K562 (cell line): ENCODE data around the gene DACT3. TPM values are rescaled to one million over a fixed set of nuclear protein-coding genes. Genes with fewer than 3 reads are reported as not detected.

ENCODE experiments used
- ATAC-seq: fragments of 200-7000 bp; cut with Tn5 transposase; 3 replicates; pipeline ENCODE4 v1.9.1; 2020; ENCODE audit warnings: moderate library complexity
- BruUV-seq: library from RNA; stranded (reverse); fragments of 400-500 nt; replicated peaks from 2 replicates; lab custom pipeline; 2021; lab: Mats Ljungman, UMichigan
- CTCF ChIA-PET: fragments of 300-600 bp; formaldehyde crosslinking; extraction: SDS; loops from one replicate; lab custom pipeline; 2021; ENCODE audit warnings: low intra/inter-chr PET ratio; lab: Yijun Ruan, JAX
- POLR2A ChIA-PET: fragments of 300-600, 350-650 bp; sonication (Branson Sonifier 250); formaldehyde crosslinking; extraction: SDS; loops from one replicate; lab custom pipeline; 2021; ENCODE audit warnings: antibody characterized with exemption, inconsistent platforms; lab: Yijun Ruan, JAX
- DNase-seq, 4 experiments: peaks; one replicate each; pipeline versions ENCODE4 v3.0.0 to v3.0.0-alpha.2; 2011 to 2018; ENCODE audit warnings: low spot score in 3 of 4, mixed read lengths in 3 of 4; ENCODE audit errors: extremely low read depth in 1 of 4
- FAIRE-seq: peaks from 2 replicates; lab custom pipeline; 2011; peaks lifted over from hg19 to GRCh38; lab: Jason Lieb, UNC
- H2AFZ ChIP-seq: 2 replicates; pipeline ENCODE4 v1.6.0; 2011; ENCODE audit warnings: low read depth, low read length, control low read depth, inconsistent platforms
- H3K27ac ChIP-seq: fragments of 200-600 bp; 3 replicates; pipeline ENCODE4 v1.8.0; 2011; ENCODE audit warnings: low read depth, mild to moderate bottlenecking, control low read depth, inconsistent platforms, low read length, moderate library complexity, mixed read lengths; ENCODE audit errors: extremely low read depth
- H3K27me3 ChIP-seq, 2 experiments: fragments of 300-600 bp in 1 of 2; 2 replicates in 1 of 2; 3 replicates in 1 of 2; pipeline versions ENCODE4 v1.6.0 to v1.8.0; 2011; ENCODE audit warnings: inconsistent platforms in 2 of 2, low read length in 2 of 2, mild to moderate bottlenecking in 1 of 2, mixed read lengths in 1 of 2, moderate library complexity in 1 of 2; ENCODE audit not compliant: control insufficient read depth in 2 of 2, insufficient read depth in 2 of 2
- H3K36me3 ChIP-seq: fragments of 300-600 bp; 3 replicates; pipeline ENCODE4 v1.8.0; 2011; ENCODE audit warnings: mild to moderate bottlenecking, low read length, inconsistent platforms; ENCODE audit not compliant: control insufficient read depth, insufficient read depth
- H3K4me1 ChIP-seq, 2 experiments: fragments of 200-600 bp in 1 of 2; replicated peaks in 1 of 2; 2 replicates in 1 of 2; 3 replicates in 1 of 2; pipeline versions ENCODE4 v1.5.1 to v1.8.0; 2011; ENCODE audit warnings: inconsistent platforms in 2 of 2, low read length in 2 of 2, mild to moderate bottlenecking in 1 of 2, mixed read lengths in 1 of 2, moderate library complexity in 1 of 2; ENCODE audit not compliant: control insufficient read depth in 2 of 2, insufficient read depth in 2 of 2
- H3K4me2 ChIP-seq: 2 replicates; pipeline ENCODE4 v1.6.1; 2011; ENCODE audit warnings: low read length, control low read depth, inconsistent platforms, mixed read lengths; ENCODE audit not compliant: insufficient read depth
- H3K4me3 ChIP-seq: fragments of 200-600 bp; sonication (generic), shearing (Covaris generic); 2 replicates; pipeline ENCODE4 v1.5.1; 2016; ENCODE audit warnings: control low read depth, inconsistent platforms
- H3K79me2 ChIP-seq: fragments of 200-600 bp; 3 replicates; pipeline ENCODE4 v1.8.0; 2011; ENCODE audit warnings: low read length, inconsistent platforms; ENCODE audit not compliant: control insufficient read depth, insufficient read depth
- H3K9ac ChIP-seq, 2 experiments: 2 replicates each; pipeline versions ENCODE4 v1.6.0 to v1.6.1; 2011; ENCODE audit warnings: low read depth in 2 of 2, low read length in 2 of 2, control low read depth in 1 of 2, inconsistent platforms in 1 of 2, mild to moderate bottlenecking in 1 of 2, mixed read lengths in 1 of 2; ENCODE audit not compliant: insufficient read depth in 1 of 2
- H3K9me1 ChIP-seq: one replicate; pipeline ENCODE4 v1.6.0; 2011; ENCODE audit warnings: inconsistent platforms, mild to moderate bottlenecking, low read length, moderate library complexity; ENCODE audit not compliant: control insufficient read depth, insufficient read depth
- H3K9me3 ChIP-seq: replicated peaks from 2 replicates; pipeline ENCODE4 v1.5.1; 2011; ENCODE audit warnings: low read depth, low read length, inconsistent platforms; ENCODE audit not compliant: control insufficient read depth, insufficient read depth
- H4K20me1 ChIP-seq: replicated peaks from 2 replicates; pipeline ENCODE4 v1.6.1; 2011; ENCODE audit warnings: low read length, inconsistent platforms, mixed read lengths; ENCODE audit not compliant: control insufficient read depth, insufficient read depth
- CBFB ChIP-seq: sonication (generic); formaldehyde crosslinking; IDR thresholded peaks from 2 replicates; pipeline ENCODE4 v1.4.0; 2020; ENCODE audit warnings: mild to moderate bottlenecking, missing genetic modification reagents
- FIP1L1 ChIP-seq: fragments of 200-400 bp; formaldehyde crosslinking; IDR thresholded peaks from 2 replicates; pipeline ENCODE4 v1.6.1; 2018; ENCODE audit warnings: mild to moderate bottlenecking, low read depth, low read length; ENCODE audit not compliant: poor library complexity, severe bottlenecking
- KAT2B ChIP-seq: IDR thresholded peaks from one replicate; pipeline ENCODE4 v1.6.1; 2012; ENCODE audit warnings: low read depth, mild to moderate bottlenecking, control low read depth, inconsistent platforms, low read length, moderate library complexity
- MAZ ChIP-seq, 2 experiments: fragments of 450-650 bp in 1 of 2; sonication (generic) in 1 of 2; formaldehyde crosslinking; IDR thresholded peaks in 1 of 2; conservative IDR thresholded peaks in 1 of 2; 2 replicates each; pipeline versions ENCODE4 v1.4.0 to v1.5.0; 2020; ENCODE audit warnings: mild to moderate bottlenecking in 1 of 2, missing genetic modification reagents in 1 of 2
- NFATC3 ChIP-seq: fragments of 450-650 bp; IDR thresholded peaks from 2 replicates; pipeline ENCODE4 v1.6.1; 2017; ENCODE audit warnings: mild to moderate bottlenecking
- SPI1 ChIP-seq: IDR thresholded peaks from 2 replicates; pipeline ENCODE4 v1.6.1; 2011; ENCODE audit warnings: low read depth, low read length, control low read depth, borderline replicate concordance
- STAG1 ChIP-seq: sonication (generic); formaldehyde crosslinking; IDR thresholded peaks from 2 replicates; pipeline ENCODE4 v1.5.0; 2020; ENCODE audit warnings: missing genetic modification reagents, borderline replicate concordance
- TCFL5 ChIP-seq: fragments of 250-450 bp; sonication (Bioruptor Pico); conservative IDR thresholded peaks from 2 replicates; pipeline ENCODE4 v1.6.1; 2021; ENCODE audit warnings: mild to moderate bottlenecking, moderate library complexity, matching md5 sums
- THRAP3 ChIP-seq: fragments of 450-650 bp; IDR thresholded peaks from 2 replicates; pipeline ENCODE4 v1.6.1; 2016; ENCODE audit warnings: mild to moderate bottlenecking, inconsistent platforms, borderline replicate concordance
- ZBED1 ChIP-seq: IDR thresholded peaks from 2 replicates; pipeline ENCODE4 v1.6.1; 2014
- WGBS: fragments of 100-300 bp; shearing (Covaris generic); methylation state at CpG from one replicate; pipeline ENCODE4 v1.1.6; 2016; ENCODE audit warnings: low coverage, mixed read lengths; ENCODE audit not compliant: insufficient coverage; ENCODE audit errors: missing lambda C conversion rate; 5-methylcytosine and 5-hydroxymethylcytosine counted together
- in situ Hi-C: fragments of 300-500 bp; cut with MboI; formaldehyde crosslinking; loops from 4 replicates; pipeline ENCODE4 v1.15.0; 2018; ENCODE audit warnings: inconsistent platforms, mixed read lengths
- intact Hi-C: fragments of 100-400 bp; cut with micrococcal nuclease; formaldehyde crosslinking; loops from 2 replicates; pipeline ENCODE4 v1.14.2; 2022
- polyA plus RNA-seq, 8 experiments: library from polyadenylated mRNA; depleted of rRNA in 4 of 8; stranded (reverse) in 5 of 8; unstranded in 3 of 8; fragments of >200 nt; fragmentation: Nextera tagmentation in 2 of 8; fragmentation: Illumina TruSeq in 1 of 8; extraction: Ambion mirVana in 2 of 8; extraction: Trizol in 1 of 8; gene quantifications; 2 replicates each; pipeline versions ENCODE4 v1.2.1 to v1.2.3, GENCODE V29; 2011 to 2014; ENCODE audit warnings: inconsistent platforms in 1 of 8, missing spikeins in 1 of 8
- total RNA-seq, 7 experiments: library from RNA; depleted of rRNA in 6 of 7; stranded (reverse); fragments of >200 nt in 6 of 7; fragmentation: Illumina TruSeq in 2 of 7; extraction: Trizol in 2 of 7; gene quantifications; 2 replicates each; pipeline versions ENCODE4 v1.2.1 to v1.2.3, GENCODE V29; 2011 to 2021; ENCODE audit warnings: low replicate concordance in 1 of 7
- TF ChIP-seq, protein P1 (sequence below): fragments of 450-650 bp; IDR thresholded peaks from 2 replicates; pipeline ENCODE4 v1.6.1; 2016; ENCODE audit warnings: low read depth

Gene DACT3
- total and polyA plus RNA-seq, 9 of the 15 experiments (the other 6 are each of a cell fraction or from before 2014, with no cell fraction given), result 0.67 to 6.5 (median 3.5) TPM

DNA sequence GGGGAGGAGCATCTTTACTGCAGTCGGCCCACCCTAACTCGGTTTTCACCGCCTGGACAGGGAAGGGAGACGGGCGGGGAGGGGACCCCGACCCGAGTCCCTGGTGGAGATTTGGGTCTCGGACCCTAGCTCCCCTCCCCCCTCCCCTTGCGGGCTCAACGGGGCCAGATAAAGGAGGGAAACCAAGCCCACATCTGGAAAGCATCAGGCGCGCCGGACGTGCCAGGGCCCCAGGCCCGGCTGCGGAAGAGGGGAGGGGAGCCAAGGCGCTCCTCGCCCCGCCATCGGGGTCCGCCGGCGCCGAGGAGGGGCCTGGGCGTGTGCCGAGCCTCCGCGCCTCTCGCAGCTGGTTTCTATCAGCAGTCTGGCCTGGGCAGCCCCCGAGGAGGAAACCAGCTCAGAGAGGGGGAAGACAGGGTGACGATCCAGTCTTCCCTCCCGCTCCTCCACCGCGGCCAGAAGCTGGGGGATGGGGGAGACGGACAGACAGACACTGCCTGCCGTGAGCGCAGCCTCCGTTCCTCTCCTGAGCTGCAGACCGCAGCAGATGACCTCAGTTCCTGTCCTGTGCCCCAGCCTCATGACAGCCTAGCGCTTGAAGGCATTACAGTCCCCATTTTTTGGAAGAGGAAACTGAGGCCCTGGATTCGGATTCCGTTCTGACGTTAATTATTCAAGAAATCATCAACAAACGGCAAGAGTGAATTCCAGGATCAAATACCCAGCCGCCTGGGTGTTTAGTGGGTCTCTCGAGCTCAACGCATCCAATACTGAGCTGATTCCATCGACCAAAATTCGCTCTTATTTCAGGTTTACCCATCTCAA, 21.4 kb downstream of the DACT3 start (continued):
- peak; percentile 23 to 64; a peak in 3 of 4 replicates for TF ChIP-seq MAZ (CRISPR knock-in tag; conservative IDR thresholded peaks at IDR 0.05 in 1 of 2, IDR thresholded peaks at IDR 0.05 in 1 of 2)
- 0 out of 2 replicates have a peak, but pooled peaks have one; percentile 37 for TF ChIP-seq CBFB (CRISPR knock-in tag)
- no peak for TF ChIP-seq THRAP3
- TF ChIP-seq FIP1L1, result peak; percentile 53
- TF ChIP-seq SPI1, result 0 out of 2 replicates have a peak, but pooled peaks have one; percentile 24
- no peak for TF ChIP-seq NFATC3

DNA sequence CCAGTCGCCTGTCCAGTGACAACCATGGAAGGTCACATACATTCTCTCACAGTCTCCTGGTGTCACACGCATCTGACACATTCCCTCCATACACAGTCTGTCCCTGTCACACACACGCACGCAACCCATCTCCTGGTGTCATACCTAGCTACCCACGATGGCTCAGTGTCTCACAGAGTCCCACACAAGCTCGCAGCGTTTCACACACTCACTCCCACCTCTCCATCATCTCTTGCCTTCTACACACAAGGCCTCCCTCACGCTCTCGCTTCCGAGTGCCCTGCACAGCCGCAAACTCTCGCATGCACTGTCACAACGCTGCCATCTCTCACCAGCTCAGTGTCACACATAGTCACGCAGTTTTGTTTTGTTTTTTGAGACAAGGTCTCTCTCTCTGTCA, 23.8 kb downstream of the DACT3 start:
- WGBS, result 84% methylated on average over 14 of the region's 14 CpGs
- CTCF ChIA-PET, result interaction anchor here (0.6 kb wide), 1 partner anchor 590 kb away, joined by 3 read pairs; no protein-coding TSS in a partner anchor
- POLR2A ChIA-PET, result interaction anchor here (0.6 kb wide), 1 partner anchor 144 kb away, joined by 3 read pairs; no protein-coding TSS in a partner anchor
- no peak for TF ChIP-seq STAG1 (CRISPR knock-in tag)
- TF ChIP-seq, protein P1, sequence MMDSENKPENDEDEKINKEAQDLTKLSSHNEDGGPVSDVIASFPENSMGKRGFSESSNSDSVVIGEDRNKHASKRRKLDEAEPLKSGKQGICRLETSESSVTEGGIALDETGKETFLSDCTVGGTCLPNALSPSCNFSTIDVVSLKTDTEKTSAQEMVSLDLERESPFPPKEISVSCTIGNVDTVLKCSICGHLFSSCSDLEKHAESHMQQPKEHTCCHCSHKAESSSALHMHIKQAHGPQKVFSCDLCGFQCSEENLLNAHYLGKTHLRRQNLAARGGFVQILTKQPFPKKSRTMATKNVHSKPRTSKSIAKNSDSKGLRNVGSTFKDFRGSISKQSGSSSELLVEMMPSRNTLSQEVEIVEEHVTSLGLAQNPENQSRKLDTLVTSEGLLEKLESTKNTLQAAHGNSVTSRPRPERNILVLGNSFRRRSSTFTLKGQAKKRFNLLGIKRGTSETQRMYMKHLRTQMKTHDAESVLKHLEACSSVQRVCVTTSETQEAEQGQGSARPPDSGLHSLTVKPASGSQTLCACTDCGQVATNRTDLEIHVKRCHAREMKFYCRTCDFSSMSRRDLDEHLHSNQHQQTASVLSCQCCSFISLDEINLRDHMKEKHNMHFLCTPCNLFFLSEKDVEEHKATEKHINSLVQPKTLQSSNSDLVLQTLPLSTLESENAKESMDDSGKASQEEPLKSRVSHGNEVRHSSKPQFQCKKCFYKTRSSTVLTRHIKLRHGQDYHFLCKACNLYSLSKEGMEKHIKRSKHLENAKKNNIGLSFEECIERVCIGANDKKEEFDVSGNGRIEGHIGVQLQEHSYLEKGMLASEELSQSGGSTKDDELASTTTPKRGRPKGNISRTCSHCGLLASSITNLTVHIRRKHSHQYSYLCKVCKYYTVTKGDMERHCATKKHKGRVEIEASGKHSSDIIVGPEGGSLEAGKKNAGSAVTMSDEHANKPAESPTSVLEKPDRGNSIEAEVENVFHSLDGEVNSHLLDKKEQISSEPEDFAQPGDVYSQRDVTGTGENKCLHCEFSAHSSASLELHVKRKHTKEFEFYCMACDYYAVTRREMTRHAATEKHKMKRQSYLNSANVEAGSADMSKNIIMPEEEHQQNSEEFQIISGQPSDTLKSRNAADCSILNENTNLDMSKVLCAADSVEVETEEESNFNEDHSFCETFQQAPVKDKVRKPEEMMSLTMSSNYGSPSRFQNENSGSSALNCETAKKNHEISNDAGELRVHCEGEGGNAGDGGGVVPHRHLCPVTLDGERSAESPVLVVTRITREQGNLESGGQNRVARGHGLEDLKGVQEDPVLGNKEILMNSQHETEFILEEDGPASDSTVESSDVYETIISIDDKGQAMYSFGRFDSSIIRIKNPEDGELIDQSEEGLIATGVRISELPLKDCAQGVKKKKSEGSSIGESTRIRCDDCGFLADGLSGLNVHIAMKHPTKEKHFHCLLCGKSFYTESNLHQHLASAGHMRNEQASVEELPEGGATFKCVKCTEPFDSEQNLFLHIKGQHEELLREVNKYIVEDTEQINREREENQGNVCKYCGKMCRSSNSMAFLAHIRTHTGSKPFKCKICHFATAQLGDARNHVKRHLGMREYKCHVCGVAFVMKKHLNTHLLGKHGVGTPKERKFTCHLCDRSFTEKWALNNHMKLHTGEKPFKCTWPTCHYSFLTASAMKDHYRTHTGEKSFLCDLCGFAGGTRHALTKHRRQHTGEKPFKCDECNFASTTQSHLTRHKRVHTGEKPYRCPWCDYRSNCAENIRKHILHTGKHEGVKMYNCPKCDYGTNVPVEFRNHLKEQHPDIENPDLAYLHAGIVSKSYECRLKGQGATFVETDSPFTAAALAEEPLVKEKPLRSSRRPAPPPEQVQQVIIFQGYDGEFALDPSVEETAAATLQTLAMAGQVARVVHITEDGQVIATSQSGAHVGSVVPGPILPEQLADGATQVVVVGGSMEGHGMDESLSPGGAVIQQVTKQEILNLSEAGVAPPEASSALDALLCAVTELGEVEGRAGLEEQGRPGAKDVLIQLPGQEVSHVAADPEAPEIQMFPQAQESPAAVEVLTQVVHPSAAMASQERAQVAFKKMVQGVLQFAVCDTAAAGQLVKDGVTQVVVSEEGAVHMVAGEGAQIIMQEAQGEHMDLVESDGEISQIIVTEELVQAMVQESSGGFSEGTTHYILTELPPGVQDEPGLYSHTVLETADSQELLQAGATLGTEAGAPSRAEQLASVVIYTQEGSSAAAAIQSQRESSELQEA, result no peak
- peak; percentile 16; the same call in 1 of the 2 replicates for TF ChIP-seq ZBED1
- no peak for TF ChIP-seq KAT2B
- no peak for TF ChIP-seq TCFL5

More for the DNA sequence above, 23.8 kb downstream of the DACT3 start:
- ATAC-seq (no peak), DNase-seq (no peak), FAIRE-seq (no peak)
- Histone ChIP-seq H3K4me3 (no peak overlapping the region), H3K36me3 (no peaks in the 10 kb centered on the region), H3K4me1 (peaks cover 26 to 57% of the 10 kb centered on the region in 2 experiments), H4K20me1 (no peaks in the 10 kb centered on the region), H3K4me2 (no peak overlapping the region), H3K9me1 (no peaks in the 10 kb centered on the region), H2AFZ (no peak overlapping the region), H3K79me2 (no peaks in the 10 kb centered on the region), H3K9ac (no peak overlapping the region), H3K27ac (no peak overlapping the region), H3K27me3 (no peaks in the 10 kb centered on the region), H3K9me3 (no peaks in the 10 kb centered on the region)
- BruUV-seq, result no TSS peak
- in situ Hi-C loops (no loop called here), intact Hi-C loops (no loop called here)
